Muscle of arm (tissue), 12 donors: ENCODE data around the gene TRIM72. TPM values are rescaled to one million over a fixed set of nuclear protein-coding genes. Genes with fewer than 3 reads are reported as not detected.
"Not testable (repeated sequence)": the region's sequence is repeated elsewhere in the genome, so short reads cannot be mapped to it uniquely, and the experiment has no call there.

Experiments
- DNase-seq: peaks from one replicate; pipeline ENCODE4 v3.0.0-alpha.2; 2013
- polyA plus RNA-seq, 12 donors: library from polyadenylated mRNA; unstranded; fragments of 120-200 nt; gene quantifications; one replicate each; pipeline ENCODE4 v1.2.1, GENCODE V29; 2013; ENCODE audit not compliant: insufficient read length in 12 of 12

The TRIM72 gene
- polyA plus RNA-seq, 12 donors, result 19.1 to 87.8 (median 58.2) TPM; not detected in 1

DNA sequence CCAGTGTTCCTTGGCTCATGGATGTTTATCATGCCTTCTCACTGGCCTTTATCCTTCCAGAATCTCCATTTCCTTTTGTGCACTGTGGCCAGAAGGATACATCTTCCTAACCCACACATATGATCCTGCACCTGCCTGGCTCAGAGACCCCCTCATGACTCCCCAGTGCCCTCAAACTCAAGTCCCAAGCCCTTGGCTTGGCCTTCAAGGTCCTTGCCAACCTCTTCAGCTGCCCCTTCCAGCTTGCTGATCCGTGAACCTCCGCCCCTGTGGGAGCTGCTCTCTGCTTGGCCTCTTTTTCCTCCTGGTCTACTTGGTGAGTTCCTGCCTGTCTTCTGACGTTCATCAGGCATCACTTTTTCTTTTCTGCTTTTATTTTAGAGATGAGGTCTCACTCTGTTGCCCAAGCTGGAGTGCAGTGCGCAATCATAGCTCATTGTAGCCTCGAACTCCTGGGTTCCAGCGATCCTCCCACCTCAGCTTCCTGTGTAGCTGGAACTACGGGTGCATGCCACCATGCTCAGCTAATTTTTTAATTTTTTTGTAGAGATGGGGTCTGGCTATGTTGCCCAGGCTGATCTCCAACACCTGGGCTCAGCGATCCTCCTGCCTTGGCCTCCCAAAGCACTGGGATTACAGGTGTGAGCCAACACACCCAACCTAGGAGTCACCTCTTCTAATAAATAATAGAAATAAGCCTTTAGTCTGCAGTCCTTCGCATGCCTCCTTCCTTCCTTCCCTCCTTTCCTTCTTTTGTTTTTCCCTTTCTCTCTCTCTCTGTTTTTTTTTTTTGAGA is 8.8 kb upstream of the TRIM72 start:
- DNase-seq, result no peak

DNA sequence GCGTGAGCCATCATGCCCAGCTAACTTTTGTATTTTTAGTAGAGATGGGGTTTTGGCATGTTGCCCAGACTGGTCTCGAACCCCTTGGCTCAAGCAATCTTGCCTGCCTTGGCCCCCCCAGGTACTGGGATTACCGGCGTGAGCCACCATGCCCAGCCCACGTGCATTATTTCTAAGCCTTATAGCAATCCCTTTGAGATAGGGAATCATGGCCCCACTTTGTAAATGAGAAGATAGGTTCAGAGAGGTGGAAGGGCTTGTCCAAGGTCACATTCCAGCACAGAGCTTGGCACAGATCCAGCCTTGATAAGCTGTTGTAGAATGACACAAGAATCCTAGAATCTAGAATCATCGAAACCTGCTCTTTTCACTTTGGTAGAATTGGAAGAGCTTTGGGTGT is 7.1 kb upstream of the TRIM72 start:
- DNase-seq, result no peak

DNA sequence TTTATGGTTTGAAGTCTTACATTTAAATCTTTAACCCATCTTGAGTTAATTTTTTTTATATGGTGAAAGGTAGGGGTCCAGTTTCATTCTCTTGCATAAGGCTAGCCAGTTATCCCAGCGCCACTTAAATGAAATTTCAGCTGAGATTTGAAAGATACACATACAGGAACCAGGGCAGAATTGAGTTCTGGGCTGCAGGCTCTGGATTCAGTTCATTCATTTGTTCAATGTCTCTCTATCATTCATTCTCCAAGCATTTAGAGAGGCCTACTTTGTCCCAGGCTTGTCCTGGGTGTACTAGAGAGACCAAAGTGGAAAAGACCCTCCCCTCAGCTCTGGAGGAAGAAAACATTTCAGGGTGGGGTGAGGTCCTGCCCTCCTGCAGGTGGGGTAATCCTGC is 577 bp upstream of the TRIM72 start:
- DNase-seq, result no peak

DNA sequence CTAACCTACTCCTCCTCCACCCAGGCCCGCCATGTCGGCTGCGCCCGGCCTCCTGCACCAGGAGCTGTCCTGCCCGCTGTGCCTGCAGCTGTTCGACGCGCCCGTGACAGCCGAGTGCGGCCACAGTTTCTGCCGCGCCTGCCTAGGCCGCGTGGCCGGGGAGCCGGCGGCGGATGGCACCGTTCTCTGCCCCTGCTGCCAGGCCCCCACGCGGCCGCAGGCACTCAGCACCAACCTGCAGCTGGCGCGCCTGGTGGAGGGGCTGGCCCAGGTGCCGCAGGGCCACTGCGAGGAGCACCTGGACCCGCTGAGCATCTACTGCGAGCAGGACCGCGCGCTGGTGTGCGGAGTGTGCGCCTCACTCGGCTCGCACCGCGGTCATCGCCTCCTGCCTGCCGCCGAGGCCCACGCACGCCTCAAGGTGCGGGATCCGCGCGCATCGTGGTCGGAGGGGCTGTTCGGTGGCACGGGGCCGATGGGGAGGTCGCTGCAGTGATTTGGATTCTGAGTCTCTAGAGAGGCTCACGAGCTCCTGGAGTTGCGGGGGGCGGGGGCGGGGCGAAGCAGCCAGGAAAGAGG is 878 bp downstream of the TRIM72 start:
- DNase-seq, result no peak

DNA sequence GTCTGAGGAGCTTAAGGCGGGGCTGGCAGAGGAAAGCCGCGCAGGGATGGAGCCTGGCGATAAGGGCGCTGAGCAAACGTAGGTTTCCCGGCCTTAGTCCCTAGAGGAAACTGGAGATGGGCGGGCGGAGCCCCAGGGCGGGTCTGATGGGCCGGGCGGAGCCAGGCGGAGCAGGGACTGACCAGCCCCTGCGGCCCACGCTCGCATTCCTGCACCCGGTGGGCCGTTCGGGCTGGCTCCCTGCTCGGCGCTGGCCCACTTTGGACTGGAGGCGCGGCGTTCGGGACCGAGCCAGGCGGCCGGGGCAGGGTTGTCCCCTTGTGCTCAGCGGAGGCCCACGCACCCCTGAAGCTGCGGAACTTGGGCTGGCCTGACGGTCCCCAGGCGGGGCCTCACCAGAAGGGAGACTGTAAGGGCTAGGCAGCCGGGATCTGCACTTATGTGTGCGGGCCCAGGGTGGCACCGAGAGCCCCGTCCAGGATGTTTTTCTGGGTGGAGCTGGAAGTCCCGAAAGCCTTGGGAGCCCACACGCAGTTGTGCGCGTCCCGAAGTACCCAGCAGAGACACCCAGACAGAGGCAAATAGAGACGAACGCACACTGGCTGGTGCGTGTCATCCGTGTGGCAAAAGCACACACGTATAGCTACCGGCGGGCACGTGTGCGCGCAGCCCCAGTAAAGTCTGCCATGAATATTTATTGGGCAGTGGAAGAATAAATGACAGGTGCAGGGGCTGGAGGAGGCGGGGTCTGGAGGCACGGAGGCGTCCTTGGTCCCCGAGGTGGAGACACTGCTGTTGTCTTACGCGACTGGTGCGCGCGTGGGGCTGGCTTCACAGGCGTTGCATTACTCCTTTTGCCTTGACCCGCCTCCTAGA is 1.6 kb downstream of the TRIM72 start:
- no peak for DNase-seq

DNA sequence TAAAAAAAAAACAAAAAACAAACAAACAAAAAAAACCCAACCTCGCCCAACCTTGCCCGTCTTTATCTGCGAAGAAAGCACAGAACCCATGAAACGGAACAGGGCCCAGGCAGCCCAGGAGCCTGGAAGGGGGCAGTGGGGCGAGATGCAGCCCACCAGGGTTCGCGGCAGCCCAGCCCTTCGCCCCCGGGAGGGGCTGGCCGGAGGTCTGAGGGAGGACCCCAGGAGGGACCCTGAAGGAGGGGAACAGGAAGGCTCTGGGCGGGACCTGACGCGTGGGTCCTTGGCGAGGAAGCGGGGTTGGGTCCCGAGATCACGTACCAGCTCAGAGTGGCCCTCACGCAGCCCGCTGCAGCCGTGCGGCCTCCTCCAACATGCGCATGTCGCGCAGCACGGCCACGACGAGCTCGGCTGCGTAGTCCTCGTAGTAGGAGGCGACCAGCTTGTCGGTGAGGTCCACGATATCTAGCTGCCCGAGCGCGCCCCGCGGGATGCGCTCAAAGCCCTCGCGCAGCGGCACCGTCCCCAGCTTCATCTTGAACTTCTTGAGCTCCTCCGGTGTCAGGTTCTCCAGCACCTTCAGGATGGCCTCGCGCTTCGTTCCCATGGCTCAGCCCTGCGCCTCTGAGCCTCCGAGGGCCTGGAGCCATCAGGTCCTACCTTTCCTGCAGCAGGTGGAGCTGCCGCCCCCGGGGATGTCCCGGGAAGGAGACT is 2.7 kb downstream of the TRIM72 start, which contains the start of gene PYDC1:
TSS of gene PYDC1 (minus strand) at position 714 of the 714 bp plus-strand sequence. CDS start at position 607, 107 bp downstream.
- DNase-seq, result no peak

DNA sequence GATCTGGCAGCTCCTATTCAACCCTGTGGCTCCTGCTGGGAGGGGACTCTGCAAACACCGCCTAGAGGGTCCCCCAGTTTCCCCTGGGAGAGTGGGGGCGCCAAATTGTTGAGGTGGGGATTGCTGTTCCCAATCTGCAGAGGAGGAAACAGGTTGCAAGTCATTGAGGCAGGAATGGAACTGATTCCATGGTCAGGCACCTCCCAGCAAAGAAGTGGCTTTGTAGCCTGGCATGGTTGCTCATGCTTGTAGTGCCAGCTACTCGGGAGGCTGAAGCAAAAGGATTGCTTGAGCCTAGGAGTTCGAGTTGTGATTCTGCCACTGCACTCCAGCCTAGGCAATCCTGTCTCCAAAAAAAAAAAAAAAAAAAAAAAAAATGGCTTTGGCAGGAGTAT is 3.2 kb downstream of the TRIM72 start:
- DNase-seq, result no peak

DNA sequence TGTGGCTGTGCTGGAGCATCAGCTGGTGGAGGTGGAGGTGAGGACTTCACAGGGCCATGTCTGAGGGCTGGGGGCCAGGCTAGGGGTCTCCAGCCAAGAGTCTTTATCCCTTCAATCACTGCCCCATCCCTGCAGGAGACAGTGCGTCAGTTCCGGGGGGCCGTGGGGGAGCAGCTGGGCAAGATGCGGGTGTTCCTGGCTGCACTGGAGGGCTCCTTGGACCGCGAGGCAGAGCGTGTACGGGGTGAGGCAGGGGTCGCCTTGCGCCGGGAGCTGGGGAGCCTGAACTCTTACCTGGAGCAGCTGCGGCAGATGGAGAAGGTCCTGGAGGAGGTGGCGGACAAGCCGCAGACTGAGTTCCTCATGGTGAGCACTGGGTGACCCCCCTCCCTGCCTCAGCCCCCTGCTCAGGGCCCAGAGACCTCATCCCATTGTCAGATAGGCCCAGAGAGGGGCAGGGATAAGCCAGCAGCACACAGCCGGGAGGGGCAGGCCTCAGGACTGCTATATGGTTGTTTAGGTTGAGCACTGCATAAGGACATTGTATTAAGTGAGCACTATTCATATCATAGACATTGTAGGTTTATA is 5.3 kb downstream of the TRIM72 start:
- DNase-seq, result no peak

DNA sequence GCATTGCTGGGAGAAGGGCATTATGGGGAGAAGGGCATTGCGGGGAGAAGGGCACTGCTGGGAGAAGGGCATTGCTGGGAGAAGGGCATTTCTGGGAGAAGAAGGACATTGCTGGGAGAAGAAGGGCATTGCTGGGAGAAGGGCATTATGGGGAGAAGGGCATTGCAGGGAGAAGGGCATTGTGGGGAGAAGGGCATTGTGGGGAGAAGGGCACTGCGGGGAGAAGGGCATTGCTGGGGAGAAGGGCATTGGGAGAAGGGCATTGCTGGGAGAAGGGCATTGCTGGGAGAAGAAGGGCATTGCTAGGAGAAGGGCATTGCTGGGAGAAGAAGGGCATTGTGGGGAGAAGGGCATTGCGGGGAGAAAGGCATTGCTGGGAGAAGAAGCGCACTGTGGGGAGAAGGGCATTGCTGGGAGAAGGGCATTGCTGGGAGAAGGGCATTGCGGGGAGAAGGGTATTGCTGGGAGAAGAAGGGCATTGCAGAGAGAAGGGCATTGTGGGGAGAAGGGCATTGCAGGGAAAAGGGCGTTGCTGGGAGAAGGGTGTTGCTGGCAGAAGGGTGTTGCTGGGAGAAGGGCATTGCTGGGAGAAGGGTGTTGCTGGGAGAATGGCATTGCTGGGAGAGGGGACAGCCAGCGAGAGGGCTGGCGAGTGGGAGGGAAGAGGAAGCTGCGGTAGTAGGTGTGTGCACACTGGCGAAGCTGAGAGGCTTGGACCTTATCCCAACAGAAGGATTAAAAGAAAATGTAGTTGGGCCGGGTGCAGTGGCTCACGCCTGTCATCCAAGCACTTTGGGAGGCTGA is 7.6 kb downstream of the TRIM72 start:
- no peak for DNase-seq

DNA sequence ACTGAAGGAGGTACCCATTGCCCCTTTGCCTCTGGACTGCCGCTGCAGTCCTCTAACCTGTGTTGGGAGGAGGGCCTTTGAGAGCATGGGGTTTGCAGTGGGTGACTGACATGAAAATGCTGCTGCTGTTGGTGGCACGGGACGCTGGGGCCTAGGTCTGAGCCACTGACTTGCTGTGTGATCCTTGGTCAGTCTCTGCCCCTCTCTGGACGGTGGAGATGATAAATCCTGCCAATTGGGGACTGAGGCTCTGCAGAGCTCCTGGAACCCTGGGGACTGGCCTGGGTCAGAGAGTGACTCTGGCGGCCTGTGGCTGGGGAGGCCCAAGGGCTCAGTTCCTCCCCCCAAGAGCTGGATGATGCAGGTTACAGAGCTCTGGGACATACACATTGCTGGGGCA is 9.1 kb downstream of the TRIM72 start:
- no peak for DNase-seq

DNA sequence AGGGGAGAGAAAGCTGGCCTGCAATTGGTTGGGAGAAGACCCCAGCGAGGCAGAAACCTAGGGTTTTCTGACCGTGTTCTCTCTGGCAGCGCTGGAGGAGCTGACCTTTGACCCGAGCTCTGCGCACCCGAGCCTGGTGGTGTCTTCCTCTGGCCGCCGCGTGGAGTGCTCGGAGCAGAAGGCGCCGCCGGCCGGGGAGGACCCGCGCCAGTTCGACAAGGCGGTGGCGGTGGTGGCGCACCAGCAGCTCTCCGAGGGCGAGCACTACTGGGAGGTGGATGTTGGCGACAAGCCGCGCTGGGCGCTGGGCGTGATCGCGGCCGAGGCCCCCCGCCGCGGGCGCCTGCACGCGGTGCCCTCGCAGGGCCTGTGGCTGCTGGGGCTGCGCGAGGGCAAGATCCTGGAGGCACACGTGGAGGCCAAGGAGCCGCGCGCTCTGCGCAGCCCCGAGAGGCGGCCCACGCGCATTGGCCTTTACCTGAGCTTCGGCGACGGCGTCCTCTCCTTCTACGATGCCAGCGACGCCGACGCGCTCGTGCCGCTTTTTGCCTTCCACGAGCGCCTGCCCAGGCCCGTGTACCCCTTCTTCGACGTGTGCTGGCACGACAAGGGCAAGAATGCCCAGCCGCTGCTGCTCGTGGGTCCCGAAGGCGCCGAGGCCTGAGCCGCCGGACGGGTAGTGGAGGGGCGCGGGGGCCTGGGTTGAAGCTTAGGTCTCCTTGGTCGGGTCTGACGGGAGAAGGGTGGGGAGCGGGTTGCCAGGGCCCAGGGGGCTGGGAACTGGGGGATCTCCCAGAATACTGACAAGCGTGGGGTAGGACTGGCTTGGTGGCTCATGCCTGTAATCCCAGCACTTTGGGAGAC is 10.4 kb downstream of the TRIM72 start:
- no peak for DNase-seq

DNA sequence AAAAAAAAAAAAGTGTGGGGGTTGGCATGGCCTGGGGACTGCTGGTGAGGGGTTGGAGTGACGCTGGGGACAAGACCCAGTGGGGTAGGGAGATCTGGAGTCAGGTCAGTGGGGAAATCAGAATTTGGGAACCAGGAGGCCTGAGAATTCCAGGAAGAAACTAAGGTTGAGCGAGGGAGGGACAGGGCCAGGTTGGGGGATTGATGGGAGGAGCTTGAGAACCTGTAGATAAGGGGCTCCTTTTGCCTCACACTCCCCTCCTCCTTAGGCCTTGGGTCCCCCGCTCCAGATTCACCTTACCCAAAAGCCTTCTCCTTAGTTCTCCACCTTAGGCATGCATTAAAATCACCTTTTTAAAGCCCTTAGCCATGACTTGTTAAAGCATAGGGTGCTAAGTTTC is 11.3 kb downstream of the TRIM72 start:
- DNase-seq, result no peak

DNA sequence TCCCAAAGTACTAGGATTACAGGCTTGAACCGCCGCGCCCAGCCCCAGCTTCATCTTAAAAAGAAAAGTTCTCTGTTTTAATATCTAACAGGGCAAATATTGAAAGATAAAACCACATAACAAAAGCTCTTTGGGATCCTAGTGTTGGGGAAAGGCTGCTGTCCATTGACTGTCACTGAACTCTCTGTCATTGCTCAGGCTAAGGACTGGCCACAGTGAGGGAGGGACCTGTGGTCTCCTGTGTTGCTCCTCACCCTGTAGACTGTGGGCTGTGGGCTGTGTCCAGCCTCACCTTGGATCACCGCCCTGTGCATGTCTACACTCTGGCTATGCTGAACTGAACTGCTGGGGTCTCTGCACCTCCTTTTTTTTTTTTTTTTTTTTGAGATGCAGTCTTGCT is 14.3 kb downstream of the TRIM72 start:
- DNase-seq, result no peak

DNA sequence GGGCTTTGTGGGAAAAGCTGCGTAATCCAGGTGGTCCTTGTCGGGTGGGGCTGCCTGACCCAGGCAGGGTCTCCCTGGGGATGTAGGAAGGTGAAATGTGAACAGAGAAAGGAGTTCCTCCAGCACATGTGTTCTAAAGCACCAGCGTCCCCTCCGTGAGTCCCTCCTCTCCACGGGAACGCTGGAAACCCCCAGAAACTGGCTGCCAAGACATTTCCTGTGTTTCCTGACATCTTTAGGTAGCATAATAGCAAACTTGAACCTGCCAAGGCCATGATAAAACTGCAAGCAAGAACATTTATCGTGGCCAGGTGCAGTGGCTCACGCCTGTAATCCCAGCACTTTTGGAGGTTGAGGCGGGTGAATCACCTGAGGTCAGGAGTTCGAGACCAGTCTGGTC is 15.6 kb downstream of the TRIM72 start:
- DNase-seq, result no peak

DNA sequence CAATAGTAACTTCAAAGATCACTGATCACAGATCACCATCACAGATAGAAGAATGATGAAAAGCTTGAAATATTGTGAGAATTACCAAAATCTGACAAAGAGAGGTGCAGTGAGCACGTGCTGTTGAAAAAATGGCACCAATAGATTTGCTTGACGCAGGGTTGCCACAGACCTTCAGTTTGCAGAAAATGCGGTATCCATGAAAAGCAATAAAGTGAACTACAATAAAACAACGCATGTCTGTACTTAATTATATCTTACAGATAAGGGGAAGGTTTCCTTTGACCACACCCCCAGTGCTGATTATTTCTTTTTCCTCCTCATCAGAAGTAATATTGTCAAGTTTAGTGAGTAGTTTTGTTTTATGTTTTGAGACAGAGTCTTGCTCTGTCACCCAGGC is 24.1 kb downstream of the TRIM72 start:
- no peak for DNase-seq

DNA sequence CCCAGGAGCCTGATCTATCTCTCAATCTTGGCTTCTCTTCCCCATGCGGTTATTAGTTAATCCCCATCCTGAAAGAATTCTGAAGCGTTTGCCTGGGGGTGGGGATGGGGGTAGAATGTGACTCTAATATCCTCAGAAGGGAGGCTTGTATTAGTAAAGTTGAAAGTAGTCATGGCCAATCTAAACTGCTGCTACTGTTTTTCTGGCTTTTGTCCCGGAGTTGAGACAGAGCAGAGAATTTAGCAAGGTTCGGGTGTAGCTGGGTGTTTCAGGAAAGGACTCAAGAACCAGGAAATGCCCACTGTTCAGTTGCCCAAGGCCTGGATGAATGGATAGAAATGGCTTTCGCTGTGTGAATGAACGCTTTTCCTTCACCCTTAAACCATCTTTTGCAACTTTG is 28.3 kb downstream of the TRIM72 start:
- no peak for DNase-seq

DNA sequence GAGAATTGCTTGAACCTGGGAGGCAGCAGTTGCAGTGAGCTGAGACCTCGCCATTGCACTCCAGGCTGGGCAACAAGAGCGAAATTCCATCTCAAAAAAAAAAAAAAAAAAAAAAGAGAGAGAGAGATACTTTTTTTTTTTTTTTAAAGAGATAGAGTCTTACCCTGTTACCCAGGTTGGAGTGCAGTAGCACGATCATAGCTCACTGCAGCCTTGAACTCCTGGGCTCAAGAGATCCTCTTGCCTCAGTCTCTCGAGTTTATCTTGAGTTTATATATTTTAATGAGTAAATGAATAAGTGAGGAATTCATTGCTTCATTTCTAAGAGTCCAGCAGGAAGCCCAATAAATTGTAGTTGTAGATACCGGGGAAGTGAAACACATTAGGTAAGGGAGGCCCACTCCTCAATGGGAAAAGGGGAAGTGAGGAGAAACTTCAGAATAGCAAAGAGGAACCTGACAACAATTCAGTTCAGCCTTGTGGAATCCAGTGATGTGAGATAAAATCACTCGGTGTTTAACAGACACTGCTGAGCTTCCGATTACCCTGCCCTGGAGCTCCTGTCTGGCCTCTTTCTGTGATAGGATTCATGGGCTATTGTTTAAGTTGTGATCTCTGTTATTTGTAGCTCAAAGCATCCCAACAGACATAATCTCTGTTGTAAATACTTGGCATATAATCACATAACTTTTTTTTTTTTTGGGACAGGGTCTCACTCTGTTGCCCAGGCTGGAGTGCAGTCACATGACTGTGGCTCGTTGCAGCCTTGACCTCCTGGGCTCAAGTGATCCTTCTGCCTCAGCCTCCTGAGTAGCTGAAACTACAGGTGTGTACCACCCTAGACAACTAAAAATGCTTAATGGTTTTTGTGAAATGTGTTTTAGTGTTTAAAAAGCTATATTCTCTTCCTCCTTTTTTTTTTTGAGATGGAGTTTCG is 30.1 kb downstream of the TRIM72 start:
- DNase-seq, result no peak

DNA sequence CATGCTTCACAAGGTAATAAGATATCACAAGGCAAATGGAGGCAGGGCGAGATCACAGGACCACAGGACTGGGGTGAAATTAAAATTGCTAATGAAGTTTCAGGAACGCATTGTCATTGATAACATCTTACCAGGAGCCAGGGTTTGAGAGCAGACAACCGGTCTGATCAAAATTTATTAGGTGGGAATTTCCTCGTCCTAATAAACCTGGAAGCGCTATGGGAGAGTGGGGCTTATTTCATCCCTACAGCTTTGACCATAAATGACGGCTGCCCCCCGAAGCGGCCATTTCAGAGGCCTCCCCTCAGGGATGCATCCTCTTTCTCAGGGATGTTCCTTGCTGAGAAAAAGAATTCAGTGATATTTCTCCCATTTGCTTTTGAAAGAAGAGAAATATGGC is 31.7 kb downstream of the TRIM72 start:
- not testable (repeated sequence) for DNase-seq

DNA sequence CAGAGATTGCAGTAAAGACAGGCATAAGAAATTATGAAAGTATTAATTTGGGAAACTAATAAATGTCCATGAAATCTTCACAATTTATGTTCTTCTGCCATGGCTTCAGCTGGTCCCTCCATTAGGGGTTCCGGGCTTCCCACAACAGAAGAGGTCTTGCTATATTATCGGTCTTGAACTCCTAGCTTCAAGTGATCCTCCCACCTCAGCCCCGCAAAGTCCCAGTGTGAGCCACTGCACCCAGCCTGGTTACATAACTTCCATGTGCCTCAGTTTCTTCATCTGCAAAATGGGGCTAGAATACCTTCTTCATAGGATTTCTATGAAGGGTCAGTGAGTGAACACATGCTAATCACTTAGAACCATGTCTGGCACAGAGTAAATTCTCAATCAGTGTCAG is 32.4 kb downstream of the TRIM72 start:
- no peak for DNase-seq
